Panc1 (cell line): ENCODE measurements around the gene C12orf43.

Experiments
- CTCF ChIP-seq: fragments of 450-650 bp; IDR thresholded peaks from 2 replicates; pipeline ENCODE4 v1.5.1; 2017; ENCODE audit warnings: mild to moderate bottlenecking
- POLR2AphosphoS5 ChIP-seq: IDR thresholded peaks from 2 replicates; pipeline ENCODE4 v1.6.1; 2012; ENCODE audit warnings: mild to moderate bottlenecking, low read depth, low read length, moderate library complexity
- REST ChIP-seq, 2 experiments: IDR thresholded peaks; 2 replicates each; pipeline ENCODE4 v1.6.1; 2011 to 2012; ENCODE audit warnings: low read depth in 2 of 2, control low read depth in 1 of 2, low read length in 1 of 2, mild to moderate bottlenecking in 1 of 2, moderate library complexity in 1 of 2; ENCODE audit not compliant: insufficient read depth in 1 of 2
- SIN3A ChIP-seq: IDR thresholded peaks from 2 replicates; pipeline ENCODE4 v1.6.1; 2012; ENCODE audit warnings: low read depth, mild to moderate bottlenecking, low read length, moderate library complexity, borderline replicate concordance; ENCODE audit not compliant: insufficient read depth
- TCF7L2 ChIP-seq: IDR thresholded peaks from 2 replicates; pipeline ENCODE4 v1.6.1; 2011; ENCODE audit warnings: mild to moderate bottlenecking, low read depth, low read length, inconsistent platforms

- TF ChIP-seq CTCF: no peak
- no peak for TF ChIP-seq POLR2AphosphoS5
- no peak for TF ChIP-seq REST (IDR thresholded peaks at IDR 0.05; ENCODE audit: insufficient read depth in 1 of 2, low read depth in 2 of 2, low read length in 1 of 2)
- no peak for TF ChIP-seq TCF7L2
- no peak for TF ChIP-seq SIN3A
Measured at GRCh38 chr12:121017966-121018491, 1.7 kb upstream of the C12orf43 start.
